LNCAP (cell line): ENCODE results near the gene GJB4.

Source experiments
- TF ChIP-seq, protein P1 (sequence below): fragments of 450-650 bp; IDR thresholded peaks from 2 replicates; pipeline ENCODE4 v1.5.1; 2017; ENCODE audit warnings: mild to moderate bottlenecking

The GJB4 gene

DNA sequence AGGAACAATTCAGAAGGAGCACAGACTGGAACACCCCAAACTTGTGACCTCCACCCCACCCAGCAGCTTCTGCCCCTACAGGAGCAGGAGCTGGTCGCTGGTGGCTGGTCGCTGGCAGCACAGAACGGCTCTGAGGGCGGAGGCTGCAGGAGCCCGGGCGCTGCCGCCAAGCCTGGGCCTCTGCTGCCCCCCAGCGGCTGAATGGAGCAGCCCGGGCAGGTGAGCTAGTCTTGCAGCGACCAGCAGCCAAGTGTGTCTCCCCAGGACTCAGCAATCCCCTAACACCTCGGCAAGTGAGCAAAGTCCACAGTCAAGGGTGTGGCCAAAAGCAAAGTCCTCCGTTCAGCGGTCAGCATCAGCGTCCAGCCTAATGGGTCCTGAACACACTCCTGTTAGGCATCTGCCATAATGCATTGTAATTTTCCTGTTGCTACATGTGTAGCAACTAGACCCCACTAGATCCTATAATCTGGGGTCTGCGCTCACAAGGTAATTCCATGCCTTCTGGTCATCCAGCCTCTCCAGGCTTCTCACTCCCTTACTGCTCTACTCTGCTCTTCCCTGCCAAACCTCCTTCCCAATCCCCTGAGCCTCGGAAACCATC, 16.8 kb upstream of the GJB4 start:
- TF ChIP-seq, protein P1, sequence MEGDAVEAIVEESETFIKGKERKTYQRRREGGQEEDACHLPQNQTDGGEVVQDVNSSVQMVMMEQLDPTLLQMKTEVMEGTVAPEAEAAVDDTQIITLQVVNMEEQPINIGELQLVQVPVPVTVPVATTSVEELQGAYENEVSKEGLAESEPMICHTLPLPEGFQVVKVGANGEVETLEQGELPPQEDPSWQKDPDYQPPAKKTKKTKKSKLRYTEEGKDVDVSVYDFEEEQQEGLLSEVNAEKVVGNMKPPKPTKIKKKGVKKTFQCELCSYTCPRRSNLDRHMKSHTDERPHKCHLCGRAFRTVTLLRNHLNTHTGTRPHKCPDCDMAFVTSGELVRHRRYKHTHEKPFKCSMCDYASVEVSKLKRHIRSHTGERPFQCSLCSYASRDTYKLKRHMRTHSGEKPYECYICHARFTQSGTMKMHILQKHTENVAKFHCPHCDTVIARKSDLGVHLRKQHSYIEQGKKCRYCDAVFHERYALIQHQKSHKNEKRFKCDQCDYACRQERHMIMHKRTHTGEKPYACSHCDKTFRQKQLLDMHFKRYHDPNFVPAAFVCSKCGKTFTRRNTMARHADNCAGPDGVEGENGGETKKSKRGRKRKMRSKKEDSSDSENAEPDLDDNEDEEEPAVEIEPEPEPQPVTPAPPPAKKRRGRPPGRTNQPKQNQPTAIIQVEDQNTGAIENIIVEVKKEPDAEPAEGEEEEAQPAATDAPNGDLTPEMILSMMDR = peak; percentile 98

DNA sequence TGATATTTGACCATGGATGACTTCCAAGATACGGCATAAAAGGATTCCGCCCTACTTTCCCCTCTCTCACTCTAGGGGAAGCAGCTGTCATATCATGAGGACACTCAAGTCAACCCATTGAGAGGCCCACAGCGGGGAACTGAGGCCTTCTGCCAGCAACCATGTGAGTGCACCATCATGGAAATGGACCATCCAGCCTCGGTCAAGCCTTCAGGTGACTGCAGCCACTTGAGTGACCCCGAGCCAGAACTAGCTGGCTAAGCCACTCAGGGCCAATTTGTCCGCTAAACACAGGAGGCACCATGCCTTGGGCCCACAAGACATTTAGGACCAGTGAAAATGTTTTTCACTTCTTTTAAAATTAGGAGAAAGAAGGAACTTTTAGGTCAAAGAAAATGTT, 15.8 kb upstream of the GJB4 start:
- TF ChIP-seq, protein P1 = no peak

DNA sequence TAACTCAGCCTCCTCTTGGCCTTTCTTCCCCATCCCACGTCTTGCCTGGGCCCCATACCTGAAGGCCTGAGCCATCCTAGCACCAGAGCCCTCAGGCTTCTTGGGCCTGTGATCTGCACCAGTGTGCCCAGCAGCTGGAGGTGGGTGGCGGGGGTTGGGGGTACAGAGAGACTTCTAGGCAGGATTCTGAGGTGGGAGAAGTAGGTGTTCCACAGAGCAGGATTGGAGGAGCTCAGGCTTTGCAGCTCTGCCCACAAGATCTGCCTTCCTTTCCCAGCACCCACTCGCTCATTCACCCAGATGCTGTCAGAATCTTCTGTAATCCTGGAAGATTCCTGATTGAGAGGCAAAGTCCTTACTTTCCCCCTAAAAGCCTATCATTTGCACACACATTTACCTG, 14.7 kb upstream of the GJB4 start:
- TF ChIP-seq, protein P1 = no peak

DNA sequence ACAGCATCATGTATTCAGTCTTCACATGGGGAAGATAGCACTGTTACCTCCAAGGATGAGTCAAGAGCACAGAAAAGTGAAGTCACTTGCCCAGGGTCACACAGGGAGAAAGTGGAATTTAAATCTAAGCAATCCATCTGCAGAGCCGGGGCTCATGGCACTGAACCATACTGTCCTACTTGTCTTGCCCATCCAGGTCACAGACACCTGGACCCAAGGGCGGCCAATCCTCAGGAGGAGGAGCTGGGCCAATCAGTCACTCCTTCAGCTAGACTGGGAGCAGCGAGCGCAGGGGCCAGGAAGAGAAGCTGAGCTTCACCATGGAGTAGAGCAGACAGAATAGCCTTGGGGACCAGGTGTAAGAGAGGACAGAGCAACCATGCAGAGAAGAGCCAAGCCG, 13.9 kb upstream of the GJB4 start:
- TF ChIP-seq, protein P1 = no peak

DNA sequence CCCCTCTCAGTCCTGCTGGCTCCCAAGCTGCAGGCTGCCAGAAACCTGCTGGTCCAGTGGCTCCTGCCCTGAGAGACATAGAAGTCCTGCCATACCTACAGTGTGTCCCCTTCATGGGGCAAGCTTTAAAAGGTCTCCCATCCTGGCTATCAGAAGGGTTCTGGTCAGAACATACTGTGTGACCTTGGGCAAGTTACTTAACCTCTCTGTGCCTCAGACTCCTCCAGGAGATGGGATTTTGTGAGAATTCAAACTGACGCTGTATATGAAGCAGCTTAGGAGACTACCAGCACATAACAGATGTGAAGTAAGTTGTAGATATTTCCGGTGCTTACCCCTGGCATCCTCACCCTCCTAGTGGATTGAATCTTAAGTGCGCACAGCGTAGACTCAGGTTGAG, 13.4 kb upstream of the GJB4 start:
- TF ChIP-seq, protein P1 = no peak

DNA sequence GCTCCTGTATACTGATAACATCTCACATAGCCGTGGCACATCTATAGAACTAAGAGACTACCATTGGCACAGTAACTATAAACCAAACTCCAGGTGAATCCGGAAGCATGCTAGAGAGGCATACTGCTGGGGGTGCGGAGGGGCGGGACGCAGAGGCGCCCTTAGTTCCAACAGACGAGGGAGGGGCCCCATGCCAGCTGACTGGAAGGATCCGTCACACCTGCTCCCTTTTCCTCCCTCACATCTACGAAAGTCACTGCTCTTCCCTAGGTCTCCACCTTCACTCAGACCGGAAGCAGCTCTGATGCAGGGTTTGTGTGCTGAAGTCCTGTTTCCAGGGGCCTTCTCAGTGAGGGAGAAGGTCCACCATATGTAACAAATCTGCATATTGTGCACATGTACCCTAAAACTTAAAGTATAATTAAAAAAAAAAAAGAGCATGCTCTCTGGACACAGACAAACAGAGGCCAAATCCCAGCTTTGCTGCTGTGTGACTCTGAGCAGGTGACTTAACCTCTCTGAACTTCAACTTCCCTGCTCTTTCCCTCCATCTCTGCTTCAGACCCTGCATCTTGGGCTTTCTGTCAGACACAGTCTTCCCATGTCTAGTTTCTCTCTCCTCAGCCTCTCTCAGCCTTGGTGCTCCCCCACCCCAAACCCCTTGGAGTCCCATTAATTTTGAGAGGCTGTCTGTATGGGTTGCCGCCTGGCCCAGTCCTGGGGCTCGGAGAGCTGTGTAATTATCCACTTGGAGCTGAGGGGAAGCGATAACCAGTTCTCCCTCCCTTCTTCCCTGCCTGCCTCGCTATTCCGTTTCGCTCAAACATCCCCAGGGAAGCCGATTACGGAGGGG, 12.5 kb upstream of the GJB4 start:
- TF ChIP-seq, protein P1 = no peak

DNA sequence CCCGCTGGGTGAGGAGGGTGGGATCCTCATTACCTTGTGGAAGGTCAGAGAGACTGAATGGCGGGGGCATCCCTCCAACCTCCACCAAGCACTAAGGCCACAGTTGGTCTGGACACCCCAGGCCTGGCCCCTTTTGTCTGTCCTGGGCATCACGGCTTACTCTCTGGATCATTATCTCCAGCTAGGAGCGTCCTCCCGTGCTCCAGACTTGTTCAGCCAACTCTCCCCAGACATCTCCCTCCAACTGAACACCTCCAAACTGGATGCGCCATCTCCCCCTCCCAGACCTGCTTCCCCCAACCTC, 11.9 kb upstream of the GJB4 start:
- TF ChIP-seq, protein P1 = no peak
